Measurements from ENCODE around the gene SSPN.

The SSPN gene

DNA sequence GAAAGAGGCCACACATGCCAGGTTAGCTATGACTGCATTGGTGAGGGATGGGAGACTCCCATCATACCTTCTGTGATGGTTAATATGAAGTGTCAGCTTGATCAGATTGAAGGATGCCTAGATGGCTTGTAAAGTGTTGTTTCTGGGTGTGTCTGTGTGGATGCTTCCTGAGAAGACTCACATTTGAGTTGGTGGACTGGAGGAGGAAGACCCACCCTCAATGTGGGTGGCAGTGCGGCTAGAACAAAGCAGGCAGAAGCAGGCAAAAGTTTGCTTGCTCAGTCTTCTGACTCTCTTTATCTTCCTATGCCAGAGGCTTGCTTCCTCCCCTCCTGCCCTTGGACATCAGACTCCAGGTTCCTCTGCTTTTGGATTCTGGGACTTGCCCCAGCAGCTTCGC is 88.2 kb downstream of the SSPN start:
- TF ChIP-seq, protein P1, sequence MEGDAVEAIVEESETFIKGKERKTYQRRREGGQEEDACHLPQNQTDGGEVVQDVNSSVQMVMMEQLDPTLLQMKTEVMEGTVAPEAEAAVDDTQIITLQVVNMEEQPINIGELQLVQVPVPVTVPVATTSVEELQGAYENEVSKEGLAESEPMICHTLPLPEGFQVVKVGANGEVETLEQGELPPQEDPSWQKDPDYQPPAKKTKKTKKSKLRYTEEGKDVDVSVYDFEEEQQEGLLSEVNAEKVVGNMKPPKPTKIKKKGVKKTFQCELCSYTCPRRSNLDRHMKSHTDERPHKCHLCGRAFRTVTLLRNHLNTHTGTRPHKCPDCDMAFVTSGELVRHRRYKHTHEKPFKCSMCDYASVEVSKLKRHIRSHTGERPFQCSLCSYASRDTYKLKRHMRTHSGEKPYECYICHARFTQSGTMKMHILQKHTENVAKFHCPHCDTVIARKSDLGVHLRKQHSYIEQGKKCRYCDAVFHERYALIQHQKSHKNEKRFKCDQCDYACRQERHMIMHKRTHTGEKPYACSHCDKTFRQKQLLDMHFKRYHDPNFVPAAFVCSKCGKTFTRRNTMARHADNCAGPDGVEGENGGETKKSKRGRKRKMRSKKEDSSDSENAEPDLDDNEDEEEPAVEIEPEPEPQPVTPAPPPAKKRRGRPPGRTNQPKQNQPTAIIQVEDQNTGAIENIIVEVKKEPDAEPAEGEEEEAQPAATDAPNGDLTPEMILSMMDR (IDR thresholded peaks at IDR 0.05; ENCODE audit: low read depth, low read length): no peak
- in situ Hi-C loops (cut with HindIII; ENCODE audit: low sequenced_read_pairs): no loop called here
- H3K4me3 ChIP-seq (ENCODE audit: low read depth, low read length): no peak overlapping the region
- DNase-seq (ENCODE audit: low read depth, low spot score): no peak

DNA sequence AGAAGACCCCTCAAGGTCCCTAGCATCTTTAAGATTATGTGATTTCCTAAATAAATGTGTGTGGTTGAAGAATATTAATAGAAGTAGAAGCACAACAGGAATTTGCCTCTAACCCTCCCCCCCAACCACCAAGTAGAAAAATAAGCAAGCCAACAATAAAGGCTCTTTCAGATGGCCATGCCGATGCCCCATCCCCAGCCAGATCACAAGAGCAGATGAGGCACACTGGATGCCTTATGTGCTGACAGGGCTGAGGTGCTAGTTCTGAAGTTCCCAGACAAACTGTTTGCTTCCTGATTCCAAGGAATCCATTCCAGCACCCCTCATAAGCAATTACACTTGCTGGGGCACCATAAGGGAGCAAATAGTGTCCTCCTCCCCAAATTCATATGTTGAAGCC is 90.0 kb downstream of the SSPN start:
- DNase-seq (ENCODE audit: low read depth, low spot score): no peak
- no peak overlapping the region for H3K4me3 ChIP-seq (ENCODE audit: low read depth, low read length)
- in situ Hi-C loops (cut with HindIII; ENCODE audit: low sequenced_read_pairs): no loop called here
- TF ChIP-seq, protein P1 (IDR thresholded peaks at IDR 0.05; ENCODE audit: low read depth, low read length): no peak

DNA sequence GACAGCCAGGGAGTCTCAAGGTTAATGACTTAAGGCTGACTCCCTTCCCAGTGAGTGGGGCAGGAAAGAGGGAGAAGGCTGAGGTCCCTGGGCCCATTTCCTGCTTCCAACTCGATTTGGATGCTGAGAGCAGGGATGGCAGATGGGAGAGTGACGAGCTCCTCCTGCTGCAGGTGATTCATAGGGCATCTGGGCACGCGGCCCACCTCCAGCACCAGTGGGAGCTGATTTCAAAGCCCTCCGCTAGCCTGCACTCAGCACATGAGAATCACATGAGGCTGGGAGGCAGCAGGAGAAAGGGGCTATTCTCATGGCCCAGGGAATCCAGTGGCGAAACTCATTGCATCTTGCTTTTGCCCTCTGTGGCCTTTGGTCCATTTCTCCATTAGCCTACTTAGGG is 90.8 kb downstream of the SSPN start:
- in situ Hi-C loops (cut with HindIII; ENCODE audit: low sequenced_read_pairs): no loop called here
- TF ChIP-seq, protein P1 (IDR thresholded peaks at IDR 0.05; ENCODE audit: low read depth, low read length): no peak

DNA sequence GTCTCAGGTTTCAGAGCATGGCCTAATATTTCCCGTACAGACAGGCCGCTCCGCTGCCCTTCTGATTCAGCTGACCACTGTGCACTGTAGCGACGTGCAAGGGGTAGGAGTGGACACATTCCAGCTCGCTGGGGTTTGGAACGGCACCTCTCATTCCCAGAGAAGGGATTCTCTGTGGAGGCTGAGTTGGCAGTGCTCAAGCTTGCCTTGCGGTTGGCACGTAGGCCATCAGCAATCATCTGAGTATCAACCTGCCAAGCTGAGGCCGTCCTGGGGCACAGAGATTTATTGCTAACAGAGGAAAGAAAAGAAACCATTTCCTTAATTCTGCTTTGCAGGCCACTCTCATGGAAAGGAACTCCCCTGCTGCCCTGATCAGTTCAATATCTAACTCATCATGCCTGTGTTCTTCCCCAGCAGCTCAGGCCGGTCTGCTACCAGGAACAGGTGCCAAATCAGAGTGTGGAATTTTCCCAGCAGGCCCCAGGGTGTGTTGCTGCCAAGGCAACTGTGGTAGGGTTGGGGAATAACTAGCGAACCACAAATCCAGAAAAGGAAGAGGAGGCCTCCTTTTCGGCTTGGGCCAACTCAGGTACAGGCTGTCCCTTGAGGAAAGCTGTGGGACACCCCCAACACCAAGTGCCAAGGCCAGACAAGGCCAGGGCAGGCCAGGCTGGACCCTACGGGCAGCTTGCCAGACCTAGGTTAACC is 92.5 kb downstream of the SSPN start:
- DNase-seq (ENCODE audit: low read depth, low spot score): peak; percentile 90
- TF ChIP-seq, protein P1 (IDR thresholded peaks at IDR 0.05; ENCODE audit: low read depth, low read length): no peak
- H3K4me3 ChIP-seq (ENCODE audit: low read depth, low read length): no peak overlapping the region
- in situ Hi-C loops (cut with HindIII; ENCODE audit: low sequenced_read_pairs): no loop called here

More for the DNA sequence above, 90.8 kb downstream of the SSPN start:
- DNase-seq (ENCODE audit: low read depth, low spot score): peak; percentile 38
- H3K4me3 ChIP-seq (ENCODE audit: low read depth, low read length): no peak overlapping the region

DNA sequence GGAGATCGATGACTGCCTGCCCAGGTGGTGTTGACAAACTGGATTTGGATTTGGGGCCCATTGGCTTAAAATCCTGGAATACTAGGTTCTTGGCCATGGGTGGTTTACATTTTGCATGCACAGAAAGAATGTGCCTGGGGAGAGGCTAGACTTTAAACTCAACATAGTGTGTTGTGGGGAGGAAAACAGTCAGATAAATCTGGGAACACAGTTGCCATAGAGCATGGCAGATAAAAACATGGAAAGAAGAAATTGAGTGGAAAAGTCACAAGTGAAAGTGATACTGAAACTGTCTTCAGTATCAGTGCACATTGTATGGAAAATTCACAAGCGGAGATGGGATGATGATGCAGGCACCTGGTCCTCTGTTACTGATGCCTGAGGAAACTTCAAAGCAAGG is 95.2 kb downstream of the SSPN start:
- in situ Hi-C loops (cut with HindIII; ENCODE audit: low sequenced_read_pairs): no loop called here
- TF ChIP-seq, protein P1 (IDR thresholded peaks at IDR 0.05; ENCODE audit: low read depth, low read length): no peak
- no peak overlapping the region for H3K4me3 ChIP-seq (ENCODE audit: low read depth, low read length)
- no peak for DNase-seq (ENCODE audit: low read depth, low spot score)

DNA sequence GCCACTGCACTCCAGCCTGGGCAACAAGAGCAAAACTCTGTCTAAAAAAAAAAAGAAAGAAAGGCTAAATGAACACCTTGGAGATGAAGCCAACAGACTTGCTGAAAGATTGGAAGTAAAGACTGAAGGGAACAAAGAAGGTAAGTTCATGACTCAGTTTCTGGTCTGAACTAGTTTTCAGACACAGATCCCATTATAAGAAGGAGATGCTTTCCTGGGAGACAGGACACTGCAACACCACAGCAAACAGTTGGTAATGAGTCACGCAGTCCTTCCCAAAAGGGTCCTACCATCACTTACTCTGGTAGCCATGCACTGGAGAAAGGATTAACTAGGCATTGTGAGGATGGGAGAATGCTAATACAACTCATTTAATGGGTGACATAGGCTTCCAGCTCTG is 97.2 kb downstream of the SSPN start:
- H3K4me3 ChIP-seq (ENCODE audit: low read depth, low read length): no peak overlapping the region
- TF ChIP-seq, protein P1 (IDR thresholded peaks at IDR 0.05; ENCODE audit: low read depth, low read length): no peak
- in situ Hi-C loops (cut with HindIII; ENCODE audit: low sequenced_read_pairs): no loop called here
- no peak for DNase-seq (ENCODE audit: low read depth, low spot score)
